GM12873 (cell line): ENCODE measurements around the gene ZC3H14.

ENCODE experiments used
- CTCF ChIP-seq: IDR thresholded peaks from 2 replicates; pipeline ENCODE4 v1.5.1; 2012; ENCODE audit warnings: low read depth, mild to moderate bottlenecking, moderate library complexity, low read length, control low read depth; ENCODE audit not compliant: insufficient read depth; ENCODE audit errors: missing control alignments

Gene ZC3H14

GRCh38 chr14:88562831-88563686 lies at the start of gene ZC3H14:
Gene ZC3H14, plus strand, starts transcription at chr14:88563037. Its CDS starts 97 bp downstream, at chr14:88563134.
- TF ChIP-seq CTCF: peak; percentile 13

GRCh38 chr14:88515499-88516221 lies 47.2 kb upstream of the ZC3H14 start:
- no peak for TF ChIP-seq CTCF

GRCh38 chr14:88516861-88517357 lies 45.9 kb upstream of the ZC3H14 start:
- no peak for TF ChIP-seq CTCF

- no peak for TF ChIP-seq CTCF
These were observed 44.0 kb upstream of the ZC3H14 start for GRCh38 chr14:88518592-88519512.

GRCh38 chr14:88519907-88520306 lies 42.9 kb upstream of the ZC3H14 start:
- TF ChIP-seq CTCF: no peak

GRCh38 chr14:88521818-88522217 lies 41.0 kb upstream of the ZC3H14 start:
- no peak for TF ChIP-seq CTCF
